HCT116 (cell line): Measurements from ENCODE around the gene RBBP6.

Experiments used
- EZH2 ChIP-seq: fragments of 200-600 bp; sonication (generic); IDR thresholded peaks from 2 replicates; pipeline ENCODE4 v1.6.1; 2017; ENCODE audit warnings: antibody characterized with exemption, mixed run types
- EZH2phosphoT487 ChIP-seq: fragments of 200-600 bp; IDR thresholded peaks from 2 replicates; pipeline ENCODE4 v1.6.1; 2018; ENCODE audit warnings: antibody characterized with exemption, borderline replicate concordance
- JUND ChIP-seq: IDR thresholded peaks from 2 replicates; pipeline ENCODE4 v1.6.1; 2012
- POLR2A ChIP-seq: IDR thresholded peaks from 2 replicates; pipeline ENCODE4 v1.7.0; 2011; ENCODE audit warnings: borderline replicate concordance; ENCODE audit not compliant: insufficient read depth, insufficient read length; ENCODE audit errors: extremely low read depth
- POLR2AphosphoS5 ChIP-seq: IDR thresholded peaks from 2 replicates; pipeline ENCODE4 v1.6.1; 2011; ENCODE audit warnings: mild to moderate bottlenecking, low read depth, low read length, moderate library complexity
- SIN3A ChIP-seq: IDR thresholded peaks from 2 replicates; pipeline ENCODE4 v1.6.1; 2012; ENCODE audit warnings: low read depth
- TCF7L2 ChIP-seq: IDR thresholded peaks from 2 replicates; pipeline ENCODE4 v1.7.0; 2011; ENCODE audit warnings: borderline replicate concordance, inconsistent platforms; ENCODE audit not compliant: insufficient read depth, insufficient read length; ENCODE audit errors: extremely low read depth
- ZBTB33 ChIP-seq: IDR thresholded peaks from 2 replicates; pipeline ENCODE4 v1.6.1; 2011; ENCODE audit warnings: mild to moderate bottlenecking, low read length, moderate library complexity; ENCODE audit not compliant: insufficient replicate concordance; ENCODE audit errors: extremely low read depth
- ZFX ChIP-seq: fragments of 450-650 bp; IDR thresholded peaks from 2 replicates; pipeline ENCODE4 v1.6.1; 2017
- ZNF274 ChIP-seq: fragments of 200-500 bp; sonication (Bioruptor generic); IDR thresholded peaks from 2 replicates; pipeline ENCODE4 v1.6.1; 2014; ENCODE audit warnings: mild to moderate bottlenecking, low read depth, low read length, inconsistent platforms
- TF ChIP-seq, protein P1 (sequence below), 3 experiments: fragments of 200-600 bp in 1 of 3; sonication (generic) in 1 of 3; IDR thresholded peaks in 2 of 3; conservative IDR thresholded peaks in 1 of 3; 2 replicates each; pipeline ENCODE4 v1.5.1; 2012 to 2017; ENCODE audit warnings: low read depth in 2 of 3, low read length in 2 of 3, antibody characterized with exemption in 1 of 3, borderline replicate concordance in 1 of 3, control low read depth in 1 of 3, mild to moderate bottlenecking in 1 of 3, mixed read lengths in 1 of 3, mixed run types in 1 of 3, moderate library complexity in 1 of 3; ENCODE audit not compliant: insufficient read depth in 1 of 3
- TF ChIP-seq, protein P2 (sequence below): IDR thresholded peaks from 2 replicates; pipeline ENCODE4 v1.6.1; 2012
- TF ChIP-seq, protein P3 (sequence below): IDR thresholded peaks from 2 replicates; pipeline ENCODE4 v1.6.1; 2012; ENCODE audit warnings: low read depth
- TF ChIP-seq, protein P4 (sequence below): IDR thresholded peaks from 2 replicates; pipeline ENCODE4 v1.6.1; 2012

GRCh38 chr16:24609417-24609739 is 70.0 kb downstream of the RBBP6 start:
- TF ChIP-seq, protein P1, sequence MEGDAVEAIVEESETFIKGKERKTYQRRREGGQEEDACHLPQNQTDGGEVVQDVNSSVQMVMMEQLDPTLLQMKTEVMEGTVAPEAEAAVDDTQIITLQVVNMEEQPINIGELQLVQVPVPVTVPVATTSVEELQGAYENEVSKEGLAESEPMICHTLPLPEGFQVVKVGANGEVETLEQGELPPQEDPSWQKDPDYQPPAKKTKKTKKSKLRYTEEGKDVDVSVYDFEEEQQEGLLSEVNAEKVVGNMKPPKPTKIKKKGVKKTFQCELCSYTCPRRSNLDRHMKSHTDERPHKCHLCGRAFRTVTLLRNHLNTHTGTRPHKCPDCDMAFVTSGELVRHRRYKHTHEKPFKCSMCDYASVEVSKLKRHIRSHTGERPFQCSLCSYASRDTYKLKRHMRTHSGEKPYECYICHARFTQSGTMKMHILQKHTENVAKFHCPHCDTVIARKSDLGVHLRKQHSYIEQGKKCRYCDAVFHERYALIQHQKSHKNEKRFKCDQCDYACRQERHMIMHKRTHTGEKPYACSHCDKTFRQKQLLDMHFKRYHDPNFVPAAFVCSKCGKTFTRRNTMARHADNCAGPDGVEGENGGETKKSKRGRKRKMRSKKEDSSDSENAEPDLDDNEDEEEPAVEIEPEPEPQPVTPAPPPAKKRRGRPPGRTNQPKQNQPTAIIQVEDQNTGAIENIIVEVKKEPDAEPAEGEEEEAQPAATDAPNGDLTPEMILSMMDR (IDR thresholded peaks at IDR 0.05 in 2 of 3, conservative IDR thresholded peaks at IDR 0.05 in 1 of 3; ENCODE audit: borderline replicate concordance in 1 of 3, insufficient read depth in 1 of 3, low read depth in 2 of 3, low read length in 2 of 3) = no peak
- TF ChIP-seq POLR2A (no peak), POLR2AphosphoS5 (no peak), ZBTB33 (no peak), SIN3A (no peak), JUND (no peak), ZNF274 (no peak), EZH2 (no peak), ZFX (no peak), TCF7L2 (no peak), EZH2phosphoT487 (no peak)
- TF ChIP-seq, protein P2, sequence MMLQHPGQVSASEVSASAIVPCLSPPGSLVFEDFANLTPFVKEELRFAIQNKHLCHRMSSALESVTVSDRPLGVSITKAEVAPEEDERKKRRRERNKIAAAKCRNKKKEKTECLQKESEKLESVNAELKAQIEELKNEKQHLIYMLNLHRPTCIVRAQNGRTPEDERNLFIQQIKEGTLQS = no peak
- TF ChIP-seq, protein P3, sequence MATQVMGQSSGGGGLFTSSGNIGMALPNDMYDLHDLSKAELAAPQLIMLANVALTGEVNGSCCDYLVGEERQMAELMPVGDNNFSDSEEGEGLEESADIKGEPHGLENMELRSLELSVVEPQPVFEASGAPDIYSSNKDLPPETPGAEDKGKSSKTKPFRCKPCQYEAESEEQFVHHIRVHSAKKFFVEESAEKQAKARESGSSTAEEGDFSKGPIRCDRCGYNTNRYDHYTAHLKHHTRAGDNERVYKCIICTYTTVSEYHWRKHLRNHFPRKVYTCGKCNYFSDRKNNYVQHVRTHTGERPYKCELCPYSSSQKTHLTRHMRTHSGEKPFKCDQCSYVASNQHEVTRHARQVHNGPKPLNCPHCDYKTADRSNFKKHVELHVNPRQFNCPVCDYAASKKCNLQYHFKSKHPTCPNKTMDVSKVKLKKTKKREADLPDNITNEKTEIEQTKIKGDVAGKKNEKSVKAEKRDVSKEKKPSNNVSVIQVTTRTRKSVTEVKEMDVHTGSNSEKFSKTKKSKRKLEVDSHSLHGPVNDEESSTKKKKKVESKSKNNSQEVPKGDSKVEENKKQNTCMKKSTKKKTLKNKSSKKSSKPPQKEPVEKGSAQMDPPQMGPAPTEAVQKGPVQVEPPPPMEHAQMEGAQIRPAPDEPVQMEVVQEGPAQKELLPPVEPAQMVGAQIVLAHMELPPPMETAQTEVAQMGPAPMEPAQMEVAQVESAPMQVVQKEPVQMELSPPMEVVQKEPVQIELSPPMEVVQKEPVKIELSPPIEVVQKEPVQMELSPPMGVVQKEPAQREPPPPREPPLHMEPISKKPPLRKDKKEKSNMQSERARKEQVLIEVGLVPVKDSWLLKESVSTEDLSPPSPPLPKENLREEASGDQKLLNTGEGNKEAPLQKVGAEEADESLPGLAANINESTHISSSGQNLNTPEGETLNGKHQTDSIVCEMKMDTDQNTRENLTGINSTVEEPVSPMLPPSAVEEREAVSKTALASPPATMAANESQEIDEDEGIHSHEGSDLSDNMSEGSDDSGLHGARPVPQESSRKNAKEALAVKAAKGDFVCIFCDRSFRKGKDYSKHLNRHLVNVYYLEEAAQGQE = no peak
- TF ChIP-seq, protein P4, sequence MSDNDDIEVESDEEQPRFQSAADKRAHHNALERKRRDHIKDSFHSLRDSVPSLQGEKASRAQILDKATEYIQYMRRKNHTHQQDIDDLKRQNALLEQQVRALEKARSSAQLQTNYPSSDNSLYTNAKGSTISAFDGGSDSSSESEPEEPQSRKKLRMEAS = no peak
